Heart right ventricle (tissue), 16 donors: ENCODE measurements around the gene DTNB. TPM values are rescaled to one million over a fixed set of nuclear protein-coding genes. Genes with fewer than 3 reads are reported as not detected.

Experiments used
- ATAC-seq, 8 donors: fragments of 200-7000 bp; cut with Tn5 transposase; one replicate each; pipeline ENCODE4 v1.9.1; 2020; ENCODE audit warnings: mild to moderate bottlenecking in 8 of 8, moderate library complexity in 8 of 8, moderate number of reproducible peaks in 1 of 8
- DNase-seq, 2 donors: peaks; one replicate each; pipeline ENCODE4 v3.0.0-alpha.2; 2020
- H3K27ac ChIP-seq, 10 donors: fragments of 200-600 bp; sonication (generic) in 2 of 10; one replicate each; pipeline versions ENCODE4 v1.5.0 to v1.8.0; 2020 to 2022; ENCODE audit warnings: mild to moderate bottlenecking in 3 of 10
- H3K27me3 ChIP-seq, 7 donors: fragments of 200-600 bp; one replicate each; pipeline ENCODE4 v1.8.0; 2021 to 2022; ENCODE audit warnings: mild to moderate bottlenecking in 2 of 7
- H3K36me3 ChIP-seq, 9 donors: fragments of 200-600 bp; sonication (generic) in 1 of 9; one replicate each; pipeline versions ENCODE4 v1.5.0 to v1.8.0; 2020 to 2022; ENCODE audit warnings: mild to moderate bottlenecking in 2 of 9
- H3K4me1 ChIP-seq, 9 donors: fragments of 200-600 bp; sonication (generic) in 1 of 9; one replicate each; pipeline versions ENCODE4 v1.5.0 to v1.8.0; 2020 to 2022; ENCODE audit warnings: mild to moderate bottlenecking in 4 of 9
- H3K4me3 ChIP-seq, 10 donors: fragments of 200-600 bp; sonication (generic) in 2 of 10; one replicate each; pipeline versions ENCODE4 v1.5.0 to v1.8.0; 2020 to 2022; ENCODE audit warnings: mild to moderate bottlenecking in 7 of 10, moderate library complexity in 2 of 10
- H3K9me3 ChIP-seq, 11 donors: fragments of 200-600 bp in 10 of 11; sonication (generic) in 2 of 11; one replicate each; pipeline versions ENCODE4 v1.5.0 to v1.8.0; 2013 to 2022; ENCODE audit warnings: mild to moderate bottlenecking in 2 of 11, control low read depth in 1 of 11, moderate library complexity in 1 of 11
- CTCF ChIP-seq, 9 donors: fragments of 200-600 bp; sonication (generic) in 2 of 9; IDR thresholded peaks; one replicate each; pipeline versions ENCODE4 v1.5.0 to v1.8.0; 2021 to 2022; ENCODE audit warnings: antibody characterized with exemption in 9 of 9, mild to moderate bottlenecking in 5 of 9, moderate library complexity in 1 of 9
- WGBS, 2 donors: extraction: QIAGEN DNeasy Blood & Tissue Kit; methylation state at CpG; one replicate each; pipeline ENCODE4 v1.1.7; 2013; ENCODE audit warnings: inconsistent platforms in 1 of 2; 5-methylcytosine and 5-hydroxymethylcytosine counted together
- intact Hi-C, 10 donors: fragments of 100-400 bp; cut with DNase I; formaldehyde crosslinking; loops; one replicate each; pipeline versions ENCODE4 v1.11.1 to v1.14.2; 2022
- polyA plus RNA-seq, 2 donors: library from polyadenylated mRNA; stranded (reverse); fragments of 200-250 nt; gene quantifications; one replicate each; pipeline ENCODE4 v1.2.3, GENCODE V29; 2013
- total RNA-seq, 10 donors: library from RNA; stranded (reverse); fragmentation: NEBNext Ultra II Directional in 3 of 10; extraction: Animal tissue kit (Norgen Biotek cat#: 25700) in 3 of 10; gene quantifications; one replicate each; pipeline versions ENCODE4 v1.2.1 to v1.2.4, GENCODE V29; 2021 to 2023
- donor health status: Arrhythmogenic right ventricular cardiomyopathy.
- donor health status: ischemic (EF 13 %, LVEDD 7.1; RV severe dilation, severe dysfunction).
- donor health status: healthy with polysubstance abuse.
- donor health status: DM: no; HTN: yes; CAD: no.
- donor health status: DM: no; HTN: no; CAD: no.
- donor health status: ischemic (EF 25% LVEDD 6.9; RV normal size, moderate dysfunction).
- donor health status: ischemic (EF 25% LVEDD 5.7; RV mildly dilated, moderate dysfunction).
- donor health status: healthy.
- donor health status: DM: yes; HTN: yes; CAD: no.
- donor health status: Ischemic cardiomyopathy.
- donor health status: ischemic (EF 35%, LVEDD 5.7; RV mildly dilated, moderate dysfunction).
- donor health status: nonischemic (EF 11% LVEDD 7.7; RV severe dilation, severe dysfunction).
- donor health status: DM: yes; HTN: yes; CAD: no.
- donor health status: PGD.
- donor health status: ischemic (EF 29% LVEDD 5.4; RV normal size, mild dysfunction).
- donor health status: nonischemic (EF 23%, LVEDD 6.1; RV moderate dilation, normal function).

DTNB gene
- total and polyA plus RNA-seq, 12 donors, result 2.8 to 11.3 (median 7.8) TPM

- no peak for TF ChIP-seq CTCF (IDR thresholded peaks at IDR 0.05)
- no peak for ATAC-seq
- Histone ChIP-seq H3K27me3 (no peaks in the 10 kb centered on the region), H3K36me3 (no peaks in the 10 kb centered on the region), H3K9me3 (no peaks in the 10 kb centered on the region), H3K4me1 (no peaks in the 10 kb centered on the region), H3K27ac (no peak overlapping the region), H3K4me3 (no peak overlapping the region)
- intact Hi-C loops, result no loop called here
- DNase-seq, result no peak
- 84 to 88% methylated on average over 8 of the region's 8 CpGs for WGBS, 2 donors
Measured at GRCh38 chr2:25401307-25402026, 271.9 kb downstream of the DTNB start.

- intact Hi-C loops, result no loop called here
- Histone ChIP-seq H3K27ac (no peak overlapping the region), H3K9me3 (no peaks in the 10 kb centered on the region), H3K4me1 (no peaks in the 10 kb centered on the region), H3K4me3 (no peak overlapping the region), H3K27me3 (no peaks in the 10 kb centered on the region), H3K36me3 (no peaks in the 10 kb centered on the region)
- ATAC-seq (no peak), DNase-seq (no peak)
- 88 to 93% methylated on average over 3 of the region's 3 CpGs for WGBS, 2 donors
- no peak for TF ChIP-seq CTCF (IDR thresholded peaks at IDR 0.05)
Measured at GRCh38 chr2:25400576-25401216, 272.7 kb downstream of the DTNB start.

GRCh38 chr2:25400169-25400568 lies 273.2 kb downstream of the DTNB start:
- H3K27me3 ChIP-seq, result no peaks in the 10 kb centered on the region
- no peaks in the 10 kb centered on the region for H3K4me1 ChIP-seq
- H3K9me3 ChIP-seq, result no peaks in the 10 kb centered on the region
- WGBS, 2 donors, result 96 to 97% methylated on average over 8 of the region's 8 CpGs
- no peak overlapping the region for H3K27ac ChIP-seq
- no peak for TF ChIP-seq CTCF (IDR thresholded peaks at IDR 0.05)
- ATAC-seq (no peak), DNase-seq (no peak)
- no peak overlapping the region for H3K4me3 ChIP-seq
- H3K36me3 ChIP-seq, result no peaks in the 10 kb centered on the region
- intact Hi-C loops, result no loop called here

GRCh38 chr2:25398534-25398933 lies 274.8 kb downstream of the DTNB start:
- DNase-seq (no peak), ATAC-seq (no peak)
- intact Hi-C loops, result no loop called here
- H3K36me3 ChIP-seq, result no peaks in the 10 kb centered on the region
- no peaks in the 10 kb centered on the region for H3K9me3 ChIP-seq
- no peak for TF ChIP-seq CTCF (IDR thresholded peaks at IDR 0.05)
- no peaks in the 10 kb centered on the region for H3K4me1 ChIP-seq
- no peaks in the 10 kb centered on the region for H3K27me3 ChIP-seq
- 85 to 91% methylated on average over 4 of the region's 4 CpGs for WGBS, 2 donors
- H3K4me3 ChIP-seq, result no peak overlapping the region
- no peak overlapping the region for H3K27ac ChIP-seq
